Neuron (in vitro differentiated cells): ENCODE measurements around the gene PITPNB.
A peak's percentile ranks its signal among the peaks of the same experiment; 100 is the strongest.

Source experiments
- H2AFZ ChIP-seq: one replicate; pipeline ENCODE4 v1.6.1; 2013; ENCODE audit warnings: low read depth, mild to moderate bottlenecking, inconsistent platforms, low read length, moderate library complexity
- H3K27me3 ChIP-seq: one replicate; pipeline ENCODE4 v1.6.1; 2013; ENCODE audit warnings: low read length; ENCODE audit not compliant: insufficient read depth
- H3K36me3 ChIP-seq: one replicate; pipeline ENCODE4 v1.6.1; 2013; ENCODE audit warnings: low read length; ENCODE audit not compliant: insufficient read depth
- H3K4me1 ChIP-seq: one replicate; pipeline ENCODE4 v1.6.1; 2013; ENCODE audit warnings: low read length; ENCODE audit not compliant: insufficient read depth
- H3K4me3 ChIP-seq: 2 replicates; pipeline ENCODE4 v1.5.1; 2013; ENCODE audit warnings: mild to moderate bottlenecking, low read length, moderate library complexity
- H3K9me3 ChIP-seq: one replicate; pipeline ENCODE4 v1.6.1; 2013; ENCODE audit warnings: low read length

The PITPNB gene

GRCh38 chr22:27802346-27803073 lies 116.5 kb downstream of the PITPNB start:
- peak overlapping the region; percentile 69 for H3K4me3 ChIP-seq
- H3K36me3 ChIP-seq, result peaks cover 13% of the 10 kb centered on the region
- no peaks in the 10 kb centered on the region for H3K27me3 ChIP-seq
- no peaks in the 10 kb centered on the region for H3K9me3 ChIP-seq
- H2AFZ ChIP-seq, result no peak overlapping the region
- H3K4me1 ChIP-seq, result peaks cover 30% of the 10 kb centered on the region
